ENCODE results near the gene FCGR1A. TPM values are rescaled to one million over a fixed set of nuclear protein-coding genes. Genes with fewer than 3 reads are reported as not detected.
"Not testable (repeated sequence)": the region's sequence is repeated elsewhere in the genome, so short reads cannot be mapped to it uniquely, and the experiment has no call there.

Gene FCGR1A
- total and polyA plus RNA-seq, 2 of the 8 experiments (the other 6 are each of a cell fraction or from before 2014, with no cell fraction given) = not detected

DNA sequence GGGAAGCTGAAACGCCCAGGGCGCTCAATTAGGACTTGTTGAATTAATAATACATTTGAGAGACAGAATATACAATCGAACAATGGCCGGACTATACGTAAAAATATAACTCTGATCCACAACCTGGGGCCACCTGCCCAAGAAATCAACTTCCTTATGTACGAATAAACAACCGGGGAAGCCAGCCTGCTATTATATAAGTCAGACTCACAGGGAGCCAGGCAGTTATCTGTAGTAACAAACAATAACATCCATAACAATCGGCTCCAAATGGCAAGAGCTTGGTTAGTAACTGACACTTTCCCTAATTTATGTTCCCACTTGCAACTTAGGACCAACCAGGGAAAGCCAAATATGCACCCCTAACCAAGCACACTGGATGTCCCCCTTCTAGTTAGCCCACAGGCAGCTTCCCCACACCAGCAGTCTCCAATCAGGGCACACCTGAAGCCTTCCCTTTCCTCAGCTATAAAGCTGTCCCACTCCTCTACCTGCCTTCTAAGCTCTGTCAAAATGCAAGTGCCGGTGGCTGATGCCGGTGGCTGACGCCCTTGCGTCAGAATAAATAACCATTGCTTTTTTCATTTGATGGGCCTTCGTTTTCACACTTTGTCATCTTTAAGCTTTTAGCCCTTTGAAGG, 41.8 kb upstream of the FCGR1A start:
- H3K27me3 ChIP-seq (replicated peaks in 1 of 4; ENCODE audit: control insufficient read depth in 3 of 4, extremely low read depth in 1 of 4, insufficient read depth in 3 of 4, low read length in 3 of 4); H4K91ac ChIP-seq (replicated peaks; ENCODE audit: insufficient read length, low read length); H3K79me1 ChIP-seq (ENCODE audit: low read depth, low read length); H2AK5ac ChIP-seq (ENCODE audit: low read depth, low read length); POLR2A ChIA-PET (ENCODE audit: partially characterized antibody); H3K9ac ChIP-seq (replicated peaks in 1 of 4; ENCODE audit: extremely low read depth in 1 of 4, low read depth in 3 of 4, low read length in 3 of 4); H3K79me2 ChIP-seq (ENCODE audit: control insufficient read depth in 1 of 2, insufficient read depth in 2 of 2, low read length in 2 of 2); H3K56ac ChIP-seq (replicated peaks; ENCODE audit: insufficient read length, low read depth, low read length); H2BK120ac ChIP-seq (replicated peaks; ENCODE audit: low read depth, low read length); H3K18ac ChIP-seq (ENCODE audit: extremely low read depth, low read length); H4K8ac ChIP-seq (ENCODE audit: extremely low read depth, insufficient read depth, low read length); H2BK5ac ChIP-seq (ENCODE audit: low read depth, low read length); H3K4ac ChIP-seq (replicated peaks; ENCODE audit: insufficient read length, low read depth, low read length); H4K5ac ChIP-seq (ENCODE audit: insufficient read length, low read depth, low read length); H3K23ac ChIP-seq (ENCODE audit: insufficient read length); H2AFZ ChIP-seq (ENCODE audit: low read length); CTCF ChIA-PET (ENCODE audit: partially characterized antibody); H3K14ac ChIP-seq (ENCODE audit: insufficient read length); H3K36me3 ChIP-seq (ENCODE audit: control insufficient read depth in 2 of 4, insufficient read depth in 4 of 4, low read length in 3 of 4); H4K20me1 ChIP-seq (replicated peaks in 1 of 2; ENCODE audit: control insufficient read depth in 1 of 2, insufficient read depth in 2 of 2, low read length in 2 of 2); H3K9me3 ChIP-seq (ENCODE audit: insufficient read depth in 2 of 2, low read depth in 1 of 2, low read length in 1 of 2); H3K4me1 ChIP-seq (replicated peaks in 1 of 4; ENCODE audit: control insufficient read depth in 3 of 4, insufficient read depth in 4 of 4, low read length in 3 of 4); H3K23me2 ChIP-seq (ENCODE audit: low read depth, low read length); H2BK12ac ChIP-seq (ENCODE audit: low read depth, low read length); H2BK15ac ChIP-seq (ENCODE audit: low read length); H2BK20ac ChIP-seq (ENCODE audit: low read length); DNase-seq (ENCODE audit: low read depth in 1 of 2, low spot score in 2 of 2); H3K27ac ChIP-seq (ENCODE audit: low read depth, low read length): not testable (repeated sequence)
- WGBS, 2 experiments (ENCODE audit: extremely low coverage in 1 of 2, insufficient coverage in 1 of 2, insufficient read length in 1 of 2, insufficient replicate concordance in 2 of 2, low coverage in 1 of 2, low lambda C conversion rate in 2 of 2, missing lambda C conversion rate in 1 of 2) = 7% methylated on average over 7 of the region's 13 CpGs; no CpG with 5 or more reads in 1 of the 2 experiments
- Histone ChIP-seq H3K4me3 (ENCODE audit: extremely low read depth in 1 of 4, insufficient read depth in 2 of 4, low read depth in 3 of 4, low read length in 4 of 4) (peak overlapping the region; percentile 41 to 60 (median 48)), H3K4me2 (ENCODE audit: insufficient read depth in 1 of 2, low read depth in 2 of 2, low read length in 2 of 2) (peak overlapping the region; percentile 5 to 61; a peak in 1 of 4 replicates)
- FAIRE-seq = peak; percentile 19

DNA sequence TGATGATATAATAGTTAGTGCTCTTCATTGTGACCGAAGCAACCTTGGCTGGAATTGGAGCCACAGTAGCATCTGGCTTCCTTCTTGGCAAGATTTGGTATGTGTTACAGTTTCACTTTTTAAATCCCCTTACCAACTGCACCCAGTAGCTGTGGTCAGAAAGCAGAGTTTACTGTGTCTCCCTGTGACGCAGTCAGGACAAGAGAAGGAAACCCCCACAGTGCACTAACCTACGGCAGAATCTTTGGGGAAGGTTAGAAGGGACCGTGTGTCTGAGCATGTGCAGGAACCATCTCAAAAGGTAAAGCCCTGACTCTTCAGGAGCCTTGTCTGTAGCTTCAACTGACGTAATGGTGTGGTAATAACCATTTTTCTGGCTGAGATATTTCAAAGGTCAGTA, 40.6 kb upstream of the FCGR1A start:
- H2AK5ac ChIP-seq (ENCODE audit: low read depth, low read length); H2BK15ac ChIP-seq (ENCODE audit: low read length); FAIRE-seq; DNase-seq (ENCODE audit: low read depth in 1 of 2, low spot score in 2 of 2); H4K5ac ChIP-seq (ENCODE audit: insufficient read length, low read depth, low read length); H3K9ac ChIP-seq (replicated peaks in 1 of 4; ENCODE audit: extremely low read depth in 1 of 4, low read depth in 3 of 4, low read length in 3 of 4); H3K4me2 ChIP-seq (ENCODE audit: insufficient read depth in 1 of 2, low read depth in 2 of 2, low read length in 2 of 2); H3K18ac ChIP-seq (ENCODE audit: extremely low read depth, low read length); H3K9me3 ChIP-seq (ENCODE audit: insufficient read depth in 2 of 2, low read depth in 1 of 2, low read length in 1 of 2); H3K14ac ChIP-seq (ENCODE audit: insufficient read length); H2BK20ac ChIP-seq (ENCODE audit: low read length); H3K4ac ChIP-seq (replicated peaks; ENCODE audit: insufficient read length, low read depth, low read length); CTCF ChIA-PET (ENCODE audit: partially characterized antibody); H3K27ac ChIP-seq (ENCODE audit: low read depth, low read length); H4K8ac ChIP-seq (ENCODE audit: extremely low read depth, insufficient read depth, low read length); POLR2A ChIA-PET (ENCODE audit: partially characterized antibody); H3K79me2 ChIP-seq (ENCODE audit: control insufficient read depth in 1 of 2, insufficient read depth in 2 of 2, low read length in 2 of 2); H3K56ac ChIP-seq (replicated peaks; ENCODE audit: insufficient read length, low read depth, low read length); H2BK5ac ChIP-seq (ENCODE audit: low read depth, low read length); H2BK12ac ChIP-seq (ENCODE audit: low read depth, low read length); H2BK120ac ChIP-seq (replicated peaks; ENCODE audit: low read depth, low read length); H2AFZ ChIP-seq (ENCODE audit: low read length); H3K27me3 ChIP-seq (replicated peaks in 1 of 4; ENCODE audit: control insufficient read depth in 3 of 4, extremely low read depth in 1 of 4, insufficient read depth in 3 of 4, low read length in 3 of 4); H3K4me3 ChIP-seq (ENCODE audit: extremely low read depth in 1 of 4, insufficient read depth in 2 of 4, low read depth in 3 of 4, low read length in 4 of 4); H3K36me3 ChIP-seq (ENCODE audit: control insufficient read depth in 2 of 4, insufficient read depth in 4 of 4, low read length in 3 of 4); H4K20me1 ChIP-seq (replicated peaks in 1 of 2; ENCODE audit: control insufficient read depth in 1 of 2, insufficient read depth in 2 of 2, low read length in 2 of 2); H3K4me1 ChIP-seq (replicated peaks in 1 of 4; ENCODE audit: control insufficient read depth in 3 of 4, insufficient read depth in 4 of 4, low read length in 3 of 4); H3K79me1 ChIP-seq (ENCODE audit: low read depth, low read length); H3K23ac ChIP-seq (ENCODE audit: insufficient read length); H3K23me2 ChIP-seq (ENCODE audit: low read depth, low read length); H4K91ac ChIP-seq (replicated peaks; ENCODE audit: insufficient read length, low read length): not testable (repeated sequence)
- WGBS, 2 experiments (ENCODE audit: extremely low coverage in 1 of 2, insufficient coverage in 1 of 2, insufficient read length in 1 of 2, insufficient replicate concordance in 2 of 2, low coverage in 1 of 2, low lambda C conversion rate in 2 of 2, missing lambda C conversion rate in 1 of 2) = 100% methylated on average over 1 of the region's 5 CpGs; no CpG with 5 or more reads in 1 of the 2 experiments
